Fibroblast of skin of left biceps (primary cell): ENCODE results near the gene AGAP5.
A peak's percentile ranks its signal among the peaks of the same experiment; 100 is the strongest.
"Not testable (repeated sequence)": the region's sequence is repeated elsewhere in the genome, so short reads cannot be mapped to it uniquely, and the experiment has no call there.

Source experiments
- DNase-seq, 2 experiments: peaks; one replicate each; pipeline ENCODE4 v3.0.0-alpha.2; 2013; ENCODE audit warnings: low read depth in 2 of 2

The AGAP5 gene

DNA sequence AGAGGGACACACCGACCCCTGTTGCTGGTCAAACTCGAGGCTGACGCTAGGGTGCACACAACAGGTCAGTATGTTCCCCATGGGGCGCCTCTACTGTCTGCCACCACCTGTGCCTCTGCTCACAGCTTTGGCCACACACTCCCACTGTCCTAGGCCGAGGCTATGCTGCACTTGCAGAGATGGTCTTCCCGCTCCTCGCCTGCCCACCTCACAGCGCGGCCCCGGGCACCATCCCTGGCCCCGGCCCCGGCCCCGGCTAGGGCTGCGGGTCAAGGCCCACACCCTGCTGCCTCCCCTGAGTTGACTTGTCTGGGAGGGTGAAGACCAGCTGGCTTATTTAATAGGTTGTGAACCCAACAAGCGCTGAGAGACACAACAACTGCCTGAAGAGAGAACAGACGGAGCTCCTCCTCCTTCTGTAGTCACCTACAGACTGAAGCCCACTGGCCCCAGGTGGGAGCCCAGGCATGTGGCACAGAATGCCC, at the start of gene AGAP5:
Gene AGAP5 (minus strand): TSS at position 435 of the 485 bp plus-strand sequence. CDS start 354 bp downstream, at position 81.
- not testable (repeated sequence) for DNase-seq

DNA sequence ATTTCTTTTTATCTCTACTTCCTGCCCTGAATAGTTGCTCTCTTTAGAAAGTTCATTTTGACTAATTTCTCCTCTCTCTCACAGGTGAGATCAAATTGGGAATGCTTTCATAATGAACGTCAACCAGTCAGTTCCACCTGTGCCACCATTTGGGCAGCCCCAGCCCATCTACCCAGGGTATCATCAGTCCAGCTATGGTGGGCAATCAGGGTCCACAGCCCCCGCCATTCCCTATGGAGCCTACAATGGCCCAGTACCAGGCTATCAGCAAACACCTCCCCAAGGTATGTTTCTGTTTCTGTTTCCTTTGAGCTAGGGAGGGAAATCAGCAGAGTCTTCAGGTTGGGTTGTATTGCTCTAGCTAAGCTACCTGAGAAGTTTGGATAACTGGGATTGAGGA, 48.8 kb upstream of the AGAP5 start:
- DNase-seq: no peak

GRCh38 chr10:73744664-73744975, 46.7 kb upstream of the AGAP5 start:
- DNase-seq: no peak

DNA sequence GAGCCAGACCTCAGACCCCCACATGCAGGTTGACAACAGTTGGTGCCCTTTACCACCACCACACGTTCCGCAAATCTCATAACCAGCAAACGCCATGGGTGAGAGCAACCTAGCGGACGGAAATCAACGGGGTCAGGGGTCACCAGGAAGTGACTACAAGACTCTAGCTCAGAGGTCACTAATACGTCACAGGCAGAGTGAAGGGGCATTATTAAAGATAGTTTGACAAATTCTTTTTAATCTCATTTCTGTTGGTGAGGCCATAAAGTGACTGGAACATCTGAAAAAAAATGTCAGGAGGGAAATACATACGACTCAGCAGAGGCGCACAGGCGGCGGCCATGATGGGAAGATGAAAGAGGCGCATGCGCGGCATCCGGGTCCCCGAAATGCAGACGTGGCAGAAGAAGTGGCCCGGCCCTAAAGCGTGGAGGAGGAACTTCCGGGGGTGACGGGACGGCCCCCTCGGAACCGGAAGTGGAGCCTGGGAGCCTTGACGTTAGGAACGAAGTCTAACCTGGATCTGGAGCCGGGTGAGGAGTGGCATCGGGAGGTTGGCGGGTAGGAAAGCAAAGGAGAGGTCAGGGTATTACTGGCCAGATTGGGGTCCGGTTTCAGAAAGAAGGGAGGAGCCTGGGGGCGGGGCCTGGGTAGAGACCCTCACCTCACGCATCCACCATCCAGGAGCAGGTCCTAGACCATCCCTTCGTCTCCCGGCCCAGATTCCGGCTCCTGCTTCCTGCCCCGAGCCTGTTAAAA, 46.2 kb upstream of the AGAP5 start, which contains the start of gene SEC24C:
Gene SEC24C (plus strand): TSS at position 468 of the 759 bp plus-strand sequence. CDS start 2,461 bp downstream, outside the sequence.
- DNase-seq: peak; percentile 86 to 92

- DNase-seq: no peak
These were observed 45.5 kb upstream of the AGAP5 start for GRCh38 chr10:73743327-73743904.

DNA sequence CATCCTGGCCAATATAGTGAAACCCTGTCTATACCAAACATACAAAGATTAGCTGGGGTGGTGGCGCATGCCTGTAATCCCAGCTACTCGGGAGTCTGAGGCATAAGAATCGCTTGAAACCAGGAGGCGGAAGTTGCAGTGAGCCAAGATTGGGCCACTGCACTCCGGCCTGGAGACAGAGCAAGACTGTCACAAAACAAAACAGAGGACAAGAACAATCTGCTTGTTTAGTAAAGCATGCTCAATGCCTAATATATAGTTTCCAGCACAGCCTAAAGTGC, 44.5 kb upstream of the AGAP5 start:
- DNase-seq: no peak

DNA sequence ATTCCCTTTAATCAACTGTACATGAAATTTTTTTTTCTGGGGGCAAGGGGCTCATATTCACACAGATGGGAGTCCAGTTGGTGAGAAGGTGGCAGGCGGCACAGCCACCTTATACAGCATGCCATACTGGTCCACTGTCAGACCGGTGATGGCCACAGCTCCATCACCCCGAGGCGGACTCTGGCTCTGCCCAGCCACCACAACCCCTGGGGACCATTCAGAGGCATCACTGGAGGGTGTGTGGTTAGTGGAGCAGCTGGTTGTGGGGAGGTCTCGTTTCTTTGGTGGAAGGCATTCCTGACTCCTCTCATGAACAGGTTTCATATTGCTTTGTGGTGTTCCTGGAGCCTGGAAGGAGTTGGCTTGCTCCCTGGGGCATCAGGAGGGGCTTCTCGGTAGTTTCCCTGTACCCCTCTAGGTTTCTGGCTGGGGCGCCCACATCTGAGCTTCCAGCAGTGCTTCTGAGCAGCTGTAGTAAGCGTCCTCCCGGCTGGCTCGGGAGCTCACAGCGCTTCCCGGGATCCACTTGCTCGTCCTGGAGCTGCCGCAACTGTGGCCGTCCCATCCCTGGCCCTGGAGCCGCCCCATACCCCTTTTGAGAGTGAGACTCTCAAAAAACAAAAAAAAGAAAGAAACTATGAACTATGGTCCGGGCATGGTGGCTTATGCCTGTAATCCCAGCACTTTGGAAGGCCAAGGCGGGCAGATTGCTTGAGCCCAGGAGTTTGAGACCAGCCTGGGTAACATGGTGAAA, 42.8 kb upstream of the AGAP5 start:
- not testable (repeated sequence) for DNase-seq

- DNase-seq: no peak
These were observed 36.9 kb upstream of the AGAP5 start for GRCh38 chr10:73734796-73735305.

DNA sequence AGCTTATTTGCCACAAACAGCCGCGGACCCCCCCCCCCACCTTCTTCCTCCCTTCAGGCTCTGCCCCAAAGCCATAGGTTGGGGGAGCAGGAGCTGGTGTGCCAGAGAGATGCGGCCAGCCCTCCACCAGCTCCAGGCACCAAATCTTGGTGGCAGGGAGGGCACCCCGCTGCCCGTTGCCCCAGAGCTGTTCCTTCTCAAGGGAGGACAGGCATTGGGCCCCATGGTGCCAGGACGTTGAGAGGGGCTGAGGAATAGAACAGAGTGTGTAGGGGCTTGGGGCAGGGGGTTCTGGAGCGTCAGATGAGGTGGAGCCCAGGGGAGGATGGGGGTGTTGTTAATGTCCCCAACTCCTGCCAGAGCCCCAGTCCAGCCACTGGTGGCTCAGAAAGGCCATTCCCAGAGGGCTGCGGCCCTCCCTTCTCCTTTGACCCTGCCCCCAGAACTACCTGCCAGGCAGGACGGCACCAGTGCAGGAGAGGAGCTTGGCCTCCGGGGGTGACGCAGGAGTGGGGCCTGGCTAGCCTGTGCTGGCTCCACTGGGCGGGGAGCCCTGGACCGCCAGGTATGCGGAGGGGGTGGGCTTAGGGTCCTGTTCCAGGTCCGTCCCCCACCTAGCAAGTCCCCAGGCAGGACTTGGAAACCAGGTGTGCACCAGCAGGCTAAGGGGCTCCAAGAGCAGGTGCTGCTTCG, 36.3 kb upstream of the AGAP5 start:
- DNase-seq: no peak

DNA sequence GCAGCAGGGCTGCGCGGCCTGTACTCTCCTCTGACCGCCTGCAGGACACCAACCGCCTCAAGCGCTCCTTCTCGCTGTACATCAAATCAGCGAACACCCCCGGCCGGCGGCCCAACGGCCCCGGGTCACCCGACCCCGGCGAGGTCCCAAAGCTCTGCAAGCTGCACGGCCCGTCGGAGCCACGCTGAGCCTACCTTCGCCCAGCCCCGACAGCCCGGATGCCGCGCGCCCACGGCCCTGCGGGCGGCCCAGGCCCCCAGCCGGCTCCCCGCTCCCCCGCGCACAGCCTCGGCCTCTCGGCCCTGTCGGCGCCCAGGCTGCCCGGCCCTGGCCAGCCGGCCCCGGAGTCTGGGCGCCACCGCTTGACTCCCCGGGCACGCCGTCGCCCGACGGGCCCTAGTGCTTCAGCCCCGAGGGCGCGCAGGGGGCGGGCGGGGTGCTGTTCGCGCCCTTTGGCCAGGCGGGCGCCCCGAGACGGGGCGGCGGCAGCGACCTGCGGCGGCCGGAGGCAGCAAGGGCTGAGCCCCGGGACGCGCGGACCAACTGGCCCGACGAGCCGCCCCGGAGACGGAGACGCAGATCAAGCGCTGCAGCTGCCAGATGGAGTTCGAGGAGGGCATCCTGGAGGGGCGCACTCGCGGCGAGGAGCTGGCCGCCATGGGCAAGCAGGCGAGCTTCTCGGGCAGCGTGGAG, 35.2 kb upstream of the AGAP5 start:
- DNase-seq: no peak

DNA sequence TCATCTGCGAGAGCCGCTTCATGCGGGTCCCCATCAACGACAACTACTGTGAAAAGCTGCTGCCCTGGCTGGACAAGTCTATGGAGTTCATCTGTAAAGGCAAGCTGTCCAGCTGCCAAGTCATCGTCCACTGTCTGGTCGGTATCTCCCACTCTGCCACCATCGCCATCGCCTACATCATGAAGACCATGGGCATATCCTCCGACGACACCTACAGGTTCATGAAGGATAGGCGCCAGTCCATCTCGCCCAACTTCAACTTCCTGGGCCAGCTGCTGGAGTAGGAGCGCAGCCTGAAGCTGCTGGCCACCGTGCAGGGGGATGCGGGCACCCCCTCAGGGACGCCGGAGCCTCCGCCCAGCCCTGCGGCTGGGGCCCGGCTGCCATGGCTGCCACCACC, 34.5 kb upstream of the AGAP5 start:
- no peak for DNase-seq

DNA sequence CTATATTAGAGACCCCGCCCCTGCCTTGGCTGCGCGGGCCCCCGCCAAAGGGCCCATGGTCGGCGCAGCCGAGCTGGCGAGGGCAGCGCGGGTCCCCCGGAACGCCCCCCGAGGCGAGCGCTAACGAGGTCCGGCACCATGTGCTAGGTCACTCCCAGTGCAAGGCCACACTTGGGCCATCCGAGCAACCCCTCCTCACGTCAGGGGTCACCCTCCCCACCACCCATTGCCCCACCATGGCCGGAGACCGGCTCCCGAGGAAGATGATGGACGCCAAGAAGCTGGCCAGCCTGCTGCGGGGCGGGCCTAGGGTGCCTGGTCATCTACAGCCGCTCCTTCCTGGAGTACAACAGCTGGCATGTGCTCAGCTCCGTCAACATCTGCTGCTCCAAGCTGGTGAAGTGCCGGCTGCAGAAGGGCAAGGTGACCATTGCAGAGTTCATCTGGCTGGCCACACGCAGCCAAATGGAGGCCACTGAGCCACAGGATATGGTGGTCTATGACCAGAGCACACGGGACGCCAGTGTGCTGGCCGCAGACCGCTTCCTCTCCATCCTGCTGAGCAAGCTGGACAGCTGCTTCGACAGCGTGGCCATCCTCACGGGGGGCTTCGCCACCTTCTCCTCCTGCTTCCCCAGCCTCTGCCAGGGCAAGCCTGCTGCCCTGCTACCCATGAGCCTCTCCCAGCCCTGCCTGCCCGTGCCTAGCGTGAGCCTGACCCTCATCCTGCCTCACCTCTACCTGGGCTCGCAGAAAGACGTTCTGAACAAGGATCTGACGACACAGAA, 33.9 kb upstream of the AGAP5 start:
- DNase-seq: no peak

DNA sequence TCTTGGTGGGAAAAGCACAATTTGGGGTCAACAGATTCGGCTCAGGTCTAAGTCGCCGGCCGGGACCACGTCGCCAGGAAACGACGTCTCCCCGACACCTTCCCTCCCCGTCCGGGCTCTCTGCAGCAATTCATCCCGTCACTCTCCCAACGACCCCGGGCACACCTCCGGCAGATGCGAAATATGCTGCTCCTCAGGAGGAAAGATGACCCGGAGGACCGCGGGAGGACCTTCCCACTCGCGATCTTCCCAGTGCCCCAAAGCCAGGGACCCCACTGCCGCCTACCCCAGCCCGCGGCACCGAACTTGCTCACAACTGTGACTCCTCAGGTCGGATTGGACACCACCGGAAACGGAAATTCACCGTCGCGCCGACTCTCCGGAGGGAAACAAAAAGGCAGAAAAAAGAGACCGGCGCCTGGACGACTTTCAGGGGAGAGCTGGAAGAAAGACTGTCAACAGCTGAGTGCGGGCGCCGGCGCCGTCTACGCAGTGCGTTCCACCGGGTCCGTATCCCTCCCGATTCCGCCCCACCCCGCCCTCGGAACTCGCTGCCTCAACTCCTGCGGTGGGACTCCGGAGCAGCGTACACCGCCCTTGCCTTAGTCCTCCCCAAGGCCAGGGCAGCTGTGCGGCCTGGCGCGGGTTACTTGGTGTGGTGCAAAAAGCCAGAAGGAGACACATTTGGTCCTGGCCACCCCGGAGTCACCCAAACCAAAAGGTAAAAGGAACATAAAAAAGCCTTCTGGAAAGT, 32.4 kb upstream of the AGAP5 start:
- DNase-seq: peak; percentile 73 to 74

DNA sequence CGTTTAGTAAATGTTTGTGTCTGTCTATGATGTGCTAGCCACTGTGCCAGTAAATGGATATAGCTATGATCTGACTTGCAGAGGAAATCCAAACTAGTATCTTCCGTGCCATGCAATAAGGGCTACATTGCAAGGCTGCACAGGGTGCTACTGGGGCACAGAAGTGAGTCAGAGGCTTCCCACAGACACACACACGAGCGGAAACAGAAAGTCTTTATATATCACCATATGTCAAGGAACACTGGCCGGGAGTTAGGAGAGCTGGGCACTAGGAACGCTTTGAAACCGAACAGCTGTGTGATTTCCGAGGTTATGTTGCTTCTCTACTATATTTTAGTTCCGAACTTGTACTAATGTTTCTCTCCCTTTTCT, 31.9 kb upstream of the AGAP5 start:
- not testable (repeated sequence) for DNase-seq

GRCh38 chr10:73723516-73723915, 25.6 kb upstream of the AGAP5 start:
- DNase-seq: no peak

DNA sequence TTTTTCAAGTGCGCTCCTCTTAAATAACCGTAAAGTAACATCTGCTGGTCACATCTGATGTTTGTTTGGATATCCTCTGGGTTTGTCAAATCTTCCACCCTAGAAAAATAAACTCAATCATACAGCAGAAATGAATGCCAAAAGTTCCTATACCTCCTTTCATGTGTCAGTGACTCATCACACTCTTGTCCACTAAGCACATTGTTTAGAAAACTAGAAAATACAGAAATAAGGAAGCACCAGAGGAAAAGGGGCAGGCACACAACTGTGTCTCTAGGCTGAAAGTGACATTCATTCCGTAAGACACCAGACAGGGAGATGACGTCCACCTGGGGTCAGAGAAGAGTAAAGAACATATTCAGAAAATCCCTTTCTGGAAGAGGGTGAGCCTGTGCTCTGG, 22.7 kb upstream of the AGAP5 start:
- not testable (repeated sequence) for DNase-seq

DNA sequence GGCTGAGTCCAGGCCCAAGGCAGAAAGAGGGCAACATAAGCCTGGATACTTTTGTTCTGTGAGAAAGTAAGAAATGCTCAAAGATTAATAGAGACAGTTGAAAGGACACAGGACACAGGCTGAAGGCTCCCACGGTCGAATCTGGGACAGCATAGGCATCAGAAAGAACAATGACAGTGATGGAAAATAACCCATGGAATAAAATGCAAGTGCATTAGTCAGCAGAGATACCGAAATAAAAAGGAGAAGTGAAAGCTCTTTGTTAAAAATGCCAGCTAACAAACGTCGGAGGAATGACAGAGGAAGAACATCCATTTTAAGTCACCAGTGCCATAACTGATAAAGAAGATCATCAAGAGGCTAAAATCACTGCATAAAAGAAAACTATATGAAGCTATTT, 19.6 kb upstream of the AGAP5 start:
- no peak for DNase-seq

DNA sequence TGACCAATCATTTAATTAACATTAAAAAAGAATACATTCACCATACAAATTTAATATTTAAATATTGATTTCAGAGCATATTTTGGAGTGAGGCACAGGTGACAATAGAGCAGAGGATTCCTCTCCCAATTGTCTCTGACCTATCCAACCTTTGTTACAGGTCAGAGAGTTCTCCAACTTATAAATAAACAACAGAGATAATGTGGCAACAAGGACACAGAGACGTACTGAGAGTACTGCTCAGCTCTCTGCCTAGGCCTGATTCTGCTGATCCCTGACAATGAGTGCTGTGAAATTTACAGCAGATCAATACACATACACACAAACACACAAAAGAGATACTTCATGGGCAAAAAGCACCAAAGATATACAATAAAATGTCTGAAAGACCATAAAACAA, 18.3 kb upstream of the AGAP5 start:
- DNase-seq: no peak

DNA sequence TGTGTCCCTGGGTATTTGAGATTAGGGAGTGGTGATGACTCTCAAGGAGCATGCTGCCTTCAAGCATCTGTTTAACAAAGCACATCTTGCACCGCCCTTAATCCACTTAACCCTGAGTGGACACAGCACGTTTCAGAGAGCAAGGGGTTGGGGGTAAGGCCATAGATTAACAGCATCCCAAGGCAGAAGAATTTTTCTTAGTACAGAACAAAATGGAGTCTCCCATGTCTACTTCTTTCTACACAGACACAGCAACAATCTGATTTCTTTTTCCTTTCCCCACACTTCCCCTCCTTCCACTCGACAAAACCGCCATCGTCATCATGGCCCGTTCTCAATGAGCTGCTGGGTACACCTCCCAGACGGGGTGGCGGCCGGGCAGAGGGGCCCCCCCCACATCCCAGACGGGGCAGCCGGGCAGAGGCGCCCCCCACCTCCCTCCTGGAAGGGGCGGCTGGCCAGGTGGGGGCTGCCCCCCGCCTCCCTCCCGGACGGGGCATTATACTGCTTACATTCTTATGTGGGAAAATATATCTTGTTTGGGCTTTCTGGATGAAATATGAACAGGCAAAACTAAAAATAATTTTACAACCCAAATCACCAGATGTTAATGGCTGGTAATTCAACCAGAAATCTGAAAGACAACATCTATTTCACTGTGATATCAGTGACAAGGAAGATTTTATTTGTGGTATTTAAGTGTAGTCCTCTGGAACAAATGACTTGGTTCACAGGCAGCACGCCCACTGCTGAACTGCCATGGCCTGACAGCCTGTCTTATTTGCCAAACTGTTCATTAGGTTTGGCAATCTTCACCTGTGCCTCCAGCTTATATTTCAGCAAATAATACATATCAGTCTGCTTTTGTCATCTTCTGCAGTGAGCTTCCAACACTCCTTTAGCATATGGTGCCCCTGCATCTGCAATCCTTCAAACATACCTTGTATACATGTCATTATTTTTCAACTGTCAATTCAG, 17.6 kb upstream of the AGAP5 start:
- DNase-seq: not testable (repeated sequence)
